BE2C (cell line): ENCODE measurements around the gene SPATA6L.

Experiments
- DNase-seq: peaks from one replicate; pipeline ENCODE4 v3.0.0-alpha.2; 2020
- H3K27me3 ChIP-seq: fragments of 250-450 bp; sonication (Bioruptor Pico); 2 replicates; pipeline ENCODE4 v1.5.1; 2020; ENCODE audit warnings: mild to moderate bottlenecking
- H3K36me3 ChIP-seq: fragments of 250-450 bp; sonication (Bioruptor Pico); 2 replicates; pipeline ENCODE4 v1.5.1; 2020; ENCODE audit warnings: mild to moderate bottlenecking
- H3K4me1 ChIP-seq: fragments of 250-450 bp; sonication (Bioruptor Pico); 2 replicates; pipeline ENCODE4 v1.5.1; 2020
- H3K4me3 ChIP-seq: 2 replicates; pipeline ENCODE4 v1.5.1; 2011; ENCODE audit warnings: low read depth, low read length
- H3K9me3 ChIP-seq: fragments of 250-450 bp; sonication (Bioruptor Pico); 2 replicates; pipeline ENCODE4 v1.5.1; 2020
- CTCF ChIP-seq: IDR thresholded peaks from 2 replicates; pipeline ENCODE4 v1.5.1; 2012; ENCODE audit warnings: mild to moderate bottlenecking, low read depth, low read length

Gene SPATA6L

DNA sequence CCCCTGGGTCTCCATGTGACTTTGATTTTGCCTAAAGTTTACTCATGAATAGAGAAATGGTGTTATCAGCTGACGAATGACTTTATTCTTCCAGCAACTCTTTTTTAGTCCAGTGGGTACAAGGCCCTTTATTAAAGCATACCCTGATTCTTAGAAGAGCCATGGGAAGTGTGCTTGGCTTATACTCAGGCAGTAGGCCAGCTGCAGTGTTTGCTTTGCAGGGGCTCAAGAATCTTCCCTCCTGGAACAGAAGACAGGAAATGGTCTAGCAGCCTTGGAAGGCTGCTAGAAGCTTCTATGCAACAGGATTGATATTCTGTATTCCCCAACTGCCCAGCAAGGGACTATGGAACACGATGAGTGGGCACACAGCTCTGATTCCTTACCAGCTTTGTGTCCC, 77.6 kb downstream of the SPATA6L start:
- no peak for TF ChIP-seq CTCF

DNA sequence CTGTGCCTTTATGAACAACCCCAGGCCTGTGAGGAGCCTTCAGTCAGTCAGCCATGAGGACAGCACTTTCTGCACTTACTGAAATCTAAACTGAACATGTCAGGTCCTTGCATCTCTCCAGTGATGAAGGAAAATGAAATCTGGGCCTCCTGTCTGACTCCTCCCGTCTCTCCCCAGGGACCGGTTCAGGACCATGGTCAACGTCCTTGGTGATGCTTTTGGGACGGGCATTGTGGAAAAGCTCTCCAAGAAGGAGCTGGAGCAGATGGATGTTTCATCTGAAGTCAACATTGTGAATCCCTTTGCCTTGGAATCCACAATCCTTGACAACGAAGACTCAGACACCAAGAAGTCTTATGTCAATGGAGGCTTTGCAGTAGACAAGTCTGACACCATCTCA, 81.1 kb downstream of the SPATA6L start:
- no peak for TF ChIP-seq CTCF
- DNase-seq, result no peak
- Histone ChIP-seq H3K36me3 (no peaks in the 10 kb centered on the region), H3K27me3 (no peaks in the 10 kb centered on the region), H3K4me1 (no peaks in the 10 kb centered on the region), H3K4me3 (no peak overlapping the region), H3K9me3 (no peaks in the 10 kb centered on the region; the same call in 1 of the 2 replicates)

More for the DNA sequence above, 77.6 kb downstream of the SPATA6L start:
- H3K4me1 ChIP-seq, result no peaks in the 10 kb centered on the region
- H3K9me3 ChIP-seq, result no peaks in the 10 kb centered on the region
- H3K4me3 ChIP-seq, result no peak overlapping the region
- DNase-seq, result no peak
- H3K36me3 ChIP-seq, result no peaks in the 10 kb centered on the region
- no peaks in the 10 kb centered on the region; the same call in 1 of the 2 replicates for H3K27me3 ChIP-seq

DNA sequence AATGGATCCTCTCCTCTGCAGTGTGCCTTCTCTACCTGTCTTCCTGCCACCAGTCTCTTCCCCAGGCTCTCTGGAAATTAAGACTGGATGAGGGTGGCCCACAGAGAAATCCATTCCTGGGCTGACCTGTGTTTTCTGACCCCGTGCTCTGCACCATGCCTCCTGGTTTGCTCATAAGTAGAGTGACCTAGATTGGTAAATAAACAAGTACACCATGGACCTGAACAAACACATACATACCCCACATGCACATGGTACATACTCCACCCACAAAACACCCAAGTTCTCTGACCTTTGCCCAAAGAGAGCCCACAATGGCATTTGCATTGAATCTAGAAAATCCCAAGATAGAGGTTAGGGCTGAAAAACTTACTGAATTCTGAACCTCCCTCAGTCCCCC, 81.6 kb downstream of the SPATA6L start:
- no peak overlapping the region for H3K4me3 ChIP-seq
- no peaks in the 10 kb centered on the region for H3K36me3 ChIP-seq
- TF ChIP-seq CTCF, result no peak
- no peak for DNase-seq
- no peaks in the 10 kb centered on the region for H3K27me3 ChIP-seq
- H3K9me3 ChIP-seq, result no peaks in the 10 kb centered on the region; the same call in 1 of the 2 replicates
- no peaks in the 10 kb centered on the region for H3K4me1 ChIP-seq

DNA sequence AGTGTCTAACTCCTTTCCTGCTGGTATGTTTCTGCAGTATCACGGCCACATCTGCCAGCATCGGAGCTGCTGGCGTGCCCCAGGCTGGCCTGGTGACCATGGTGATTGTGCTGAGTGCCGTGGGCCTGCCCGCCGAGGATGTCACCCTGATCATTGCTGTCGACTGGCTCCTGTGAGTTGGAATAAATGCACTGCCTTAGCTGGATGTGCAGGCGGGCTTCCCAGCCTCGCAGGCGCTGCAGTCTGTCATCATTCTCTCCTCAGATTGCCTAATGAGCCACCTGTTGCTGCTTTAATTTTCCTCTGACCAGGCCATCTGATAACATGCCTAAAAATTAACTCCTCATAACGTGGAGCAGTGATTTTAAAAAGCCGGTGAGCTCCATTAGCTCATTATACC, 83.3 kb downstream of the SPATA6L start:
- H3K9me3 ChIP-seq, result no peaks in the 10 kb centered on the region; the same call in 1 of the 2 replicates
- H3K4me1 ChIP-seq, result no peaks in the 10 kb centered on the region
- H3K27me3 ChIP-seq, result no peaks in the 10 kb centered on the region
- no peaks in the 10 kb centered on the region for H3K36me3 ChIP-seq
- no peak for DNase-seq
- TF ChIP-seq CTCF, result no peak
- no peak overlapping the region for H3K4me3 ChIP-seq

GRCh38 chr9:4581861-4582565, 84.3 kb downstream of the SPATA6L start:
- no peak for TF ChIP-seq CTCF
- DNase-seq, result no peak
- no peaks in the 10 kb centered on the region; the same call in 1 of the 2 replicates for H3K9me3 ChIP-seq
- no peak overlapping the region for H3K4me3 ChIP-seq
- no peaks in the 10 kb centered on the region for H3K27me3 ChIP-seq
- H3K36me3 ChIP-seq, result no peaks in the 10 kb centered on the region
- no peaks in the 10 kb centered on the region for H3K4me1 ChIP-seq

- no peak for DNase-seq
- no peak for TF ChIP-seq CTCF
These were observed 85.1 kb downstream of the SPATA6L start for GRCh38 chr9:4581035-4581760.

More at GRCh38 chr9:4581035-4581760, 85.1 kb downstream of the SPATA6L start:
- Histone ChIP-seq H3K4me1 (no peaks in the 10 kb centered on the region), H3K27me3 (no peaks in the 10 kb centered on the region), H3K9me3 (no peaks in the 10 kb centered on the region; the same call in 1 of the 2 replicates), H3K36me3 (no peaks in the 10 kb centered on the region), H3K4me3 (no peak overlapping the region)
